ENCODE results near the gene ACTG1.

ACTG1 gene

GRCh38 chr17:81552244-81553017, 39.8 kb upstream of the ACTG1 start, which contains the start of gene FAAP100:
FAAP100 (minus strand) TSS chr17:81552353; CDS start chr17:81552330, 23 bp downstream.
- FAIRE-seq (peak; percentile 81), DNase-seq (ENCODE audit: insufficient read length, low spot score) (peak; percentile 97)
- peak; percentile 45 for TF ChIP-seq POLR2AphosphoS5 (IDR thresholded peaks at IDR 0.05; ENCODE audit: low read depth, low read length)
- peak; percentile 77 for TF ChIP-seq POLR2A (IDR thresholded peaks at IDR 0.05; ENCODE audit: low read depth, low read length)
- TF ChIP-seq TAF1 (IDR thresholded peaks at IDR 0.05; ENCODE audit: low read depth, low read length), result peak; percentile 91
- no peak for TF ChIP-seq PAX5 (IDR thresholded peaks at IDR 0.05; ENCODE audit: insufficient read depth, low read length, severe bottlenecking)
- TF ChIP-seq POU2F2 (IDR thresholded peaks at IDR 0.05; ENCODE audit: low read depth, low read length), result 0 out of 2 replicates have a peak, but pooled peaks have one; percentile 19

GRCh38 chr17:81551458-81552243, 39.1 kb upstream of the ACTG1 start:
- no peak for FAIRE-seq
- TF ChIP-seq POU2F2 (IDR thresholded peaks at IDR 0.05; ENCODE audit: low read depth, low read length) (no peak), POLR2A (IDR thresholded peaks at IDR 0.05; ENCODE audit: low read depth, low read length) (no peak), TAF1 (IDR thresholded peaks at IDR 0.05; ENCODE audit: low read depth, low read length) (no peak), PAX5 (IDR thresholded peaks at IDR 0.05; ENCODE audit: insufficient read depth, low read length, severe bottlenecking) (no peak), SPI1 (IDR thresholded peaks at IDR 0.05; ENCODE audit: low read depth, low read length) (no peak), POLR2AphosphoS5 (IDR thresholded peaks at IDR 0.05; ENCODE audit: low read depth, low read length) (no peak)

GRCh38 chr17:81550830-81551457, 38.3 kb upstream of the ACTG1 start:
- no peak for TF ChIP-seq TAF1 (IDR thresholded peaks at IDR 0.05; ENCODE audit: low read depth, low read length)
- DNase-seq (ENCODE audit: insufficient read length, low spot score), result no peak
- FAIRE-seq, result no peak

More at GRCh38 chr17:81551458-81552243, 39.1 kb upstream of the ACTG1 start:
- peak; percentile 59 for DNase-seq (ENCODE audit: insufficient read length, low spot score)

GRCh38 chr17:81550285-81550684, 37.7 kb upstream of the ACTG1 start:
- FAIRE-seq (no peak), DNase-seq (ENCODE audit: insufficient read length, low spot score) (no peak)
- no peak for TF ChIP-seq SPI1 (IDR thresholded peaks at IDR 0.05; ENCODE audit: low read depth, low read length)
- no peak for TF ChIP-seq POLR2AphosphoS5 (IDR thresholded peaks at IDR 0.05; ENCODE audit: low read depth, low read length)
- no peak for TF ChIP-seq TAF1 (IDR thresholded peaks at IDR 0.05; ENCODE audit: low read depth, low read length)
- TF ChIP-seq PAX5 (IDR thresholded peaks at IDR 0.05; ENCODE audit: insufficient read depth, low read length, severe bottlenecking), result no peak
- no peak for TF ChIP-seq POU2F2 (IDR thresholded peaks at IDR 0.05; ENCODE audit: low read depth, low read length)
- TF ChIP-seq POLR2A (IDR thresholded peaks at IDR 0.05; ENCODE audit: low read depth, low read length), result no peak

- DNase-seq (ENCODE audit: insufficient read length, low spot score) (no peak), FAIRE-seq (no peak)
- TF ChIP-seq POLR2AphosphoS5 (IDR thresholded peaks at IDR 0.05; ENCODE audit: low read depth, low read length) (no peak), POU2F2 (IDR thresholded peaks at IDR 0.05; ENCODE audit: low read depth, low read length) (no peak)
Observed at GRCh38 chr17:81549826-81550225, 37.2 kb upstream of the ACTG1 start.

- DNase-seq (ENCODE audit: insufficient read length, low spot score) (no peak), FAIRE-seq (no peak)
- TF ChIP-seq POLR2AphosphoS5 (IDR thresholded peaks at IDR 0.05; ENCODE audit: low read depth, low read length), result no peak
- TF ChIP-seq POLR2A (IDR thresholded peaks at IDR 0.05; ENCODE audit: low read depth, low read length), result no peak
- TF ChIP-seq SPI1 (IDR thresholded peaks at IDR 0.05; ENCODE audit: low read depth, low read length), result no peak
- no peak for TF ChIP-seq POU2F2 (IDR thresholded peaks at IDR 0.05; ENCODE audit: low read depth, low read length)
- no peak for TF ChIP-seq TAF1 (IDR thresholded peaks at IDR 0.05; ENCODE audit: low read depth, low read length)
- TF ChIP-seq PAX5 (IDR thresholded peaks at IDR 0.05; ENCODE audit: insufficient read depth, low read length, severe bottlenecking), result no peak
Observed at GRCh38 chr17:81549031-81549557, 36.5 kb upstream of the ACTG1 start.

GRCh38 chr17:81547614-81547982, 35.0 kb upstream of the ACTG1 start:
- no peak for FAIRE-seq
- DNase-seq (ENCODE audit: insufficient read length, low spot score), result no peak
- TF ChIP-seq POLR2A (IDR thresholded peaks at IDR 0.05; ENCODE audit: low read depth, low read length), result no peak
- no peak for TF ChIP-seq SPI1 (IDR thresholded peaks at IDR 0.05; ENCODE audit: low read depth, low read length)
- TF ChIP-seq POLR2AphosphoS5 (IDR thresholded peaks at IDR 0.05; ENCODE audit: low read depth, low read length), result no peak
- TF ChIP-seq POU2F2 (IDR thresholded peaks at IDR 0.05; ENCODE audit: low read depth, low read length), result no peak
- TF ChIP-seq TAF1 (IDR thresholded peaks at IDR 0.05; ENCODE audit: low read depth, low read length), result no peak
- TF ChIP-seq PAX5 (IDR thresholded peaks at IDR 0.05; ENCODE audit: insufficient read depth, low read length, severe bottlenecking), result no peak

- DNase-seq (ENCODE audit: insufficient read length, low spot score) (no peak), FAIRE-seq (no peak)
- TF ChIP-seq POLR2A (IDR thresholded peaks at IDR 0.05; ENCODE audit: low read depth, low read length) (no peak), POU2F2 (IDR thresholded peaks at IDR 0.05; ENCODE audit: low read depth, low read length) (no peak), PAX5 (IDR thresholded peaks at IDR 0.05; ENCODE audit: insufficient read depth, low read length, severe bottlenecking) (no peak), POLR2AphosphoS5 (IDR thresholded peaks at IDR 0.05; ENCODE audit: low read depth, low read length) (no peak), SPI1 (IDR thresholded peaks at IDR 0.05; ENCODE audit: low read depth, low read length) (no peak), TAF1 (IDR thresholded peaks at IDR 0.05; ENCODE audit: low read depth, low read length) (no peak)
Observed at GRCh38 chr17:81546906-81547613, 34.5 kb upstream of the ACTG1 start.
